CD4-positive, alpha-beta T cell treated with Interleukin-21 for 1 hour (primary cell): ENCODE results near the gene ZBTB16.
A peak's percentile ranks its signal among the peaks of the same experiment; 100 is the strongest.

Experiments used
- DNase-seq: peaks from one replicate; pipeline ENCODE4 v3.0.0-alpha.2; 2020

Gene ZBTB16

DNA sequence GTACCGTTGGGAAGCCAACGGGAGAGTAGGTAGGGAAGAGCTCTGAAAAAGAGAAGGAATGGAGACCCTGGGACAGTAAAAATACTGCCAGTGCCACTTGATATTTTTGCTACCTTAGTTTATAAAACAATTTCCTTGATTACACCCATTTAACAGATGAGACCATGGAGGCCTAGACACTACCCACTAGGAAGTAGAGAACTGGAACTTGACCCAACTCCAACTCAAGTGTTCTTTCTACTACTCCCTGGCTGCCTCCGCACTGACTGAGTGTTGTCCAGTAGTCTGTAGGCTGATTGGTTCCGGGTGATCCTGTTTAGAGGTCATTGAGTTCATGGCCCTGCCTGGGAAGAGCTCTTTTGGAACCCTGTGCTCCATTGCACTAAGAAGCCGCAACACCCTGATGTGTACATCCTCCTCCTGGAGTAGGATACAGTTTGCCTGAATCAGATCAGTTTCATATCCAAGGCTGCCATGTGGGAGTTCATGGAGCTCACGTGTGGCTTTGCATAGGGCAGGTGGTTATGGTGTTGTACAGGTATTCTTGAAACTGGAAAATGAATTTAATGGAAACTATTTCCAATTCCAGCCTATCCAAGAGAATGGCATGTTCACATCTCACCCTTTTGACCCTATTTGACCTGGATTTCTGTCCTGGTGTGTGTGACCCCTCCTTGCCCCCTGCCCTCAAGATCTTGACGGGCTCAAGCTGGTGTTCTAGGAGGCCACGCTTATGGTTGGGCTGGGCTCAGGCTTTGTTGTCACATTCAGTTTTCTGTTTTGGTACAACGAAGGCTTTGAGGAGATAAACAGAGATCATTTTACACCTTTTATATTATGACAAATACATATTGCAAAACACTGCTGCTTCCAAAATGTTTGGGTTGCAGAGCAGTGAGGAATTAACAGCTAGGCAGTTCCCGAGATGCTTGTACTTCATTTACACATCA lies 134.5 kb downstream of the ZBTB16 start:
- no peak for DNase-seq

DNA sequence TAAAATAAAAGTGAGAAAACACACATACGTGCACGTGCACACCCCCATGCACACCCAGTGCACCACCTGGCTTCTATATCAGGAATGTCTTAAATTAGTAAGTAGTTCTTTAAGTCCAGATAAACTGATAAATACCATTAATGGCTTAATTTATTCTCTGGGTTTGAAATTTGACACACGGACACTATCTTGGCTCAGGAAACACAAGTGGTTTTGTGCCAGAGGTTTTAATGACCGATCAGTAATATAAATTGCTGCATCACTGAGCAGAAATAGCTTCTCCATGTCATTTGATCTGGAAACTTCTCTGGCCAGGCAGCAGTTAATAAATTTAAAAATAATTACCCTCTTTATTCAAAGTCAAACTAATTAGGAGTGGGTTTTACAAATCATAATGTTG lies 135.2 kb downstream of the ZBTB16 start:
- DNase-seq: no peak

DNA sequence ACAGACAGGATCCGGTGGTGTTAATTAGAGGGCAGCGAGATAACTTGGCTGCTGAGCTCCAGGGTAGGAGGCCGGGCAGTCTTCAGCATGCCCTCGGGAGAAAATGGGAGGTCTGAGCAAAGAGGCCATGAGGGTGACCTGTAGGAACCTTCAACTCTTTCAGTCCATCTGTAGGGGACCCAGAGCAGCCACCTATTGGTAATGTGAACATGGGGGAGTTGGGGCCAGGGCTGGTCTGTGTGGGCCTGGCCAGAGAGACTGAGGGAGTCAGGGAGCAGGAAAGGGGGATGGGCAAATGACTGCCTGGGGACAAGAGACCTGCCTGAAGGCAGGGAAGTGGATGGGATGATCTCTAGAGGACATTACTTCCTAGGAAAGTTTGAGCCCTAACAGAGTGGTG lies 135.6 kb downstream of the ZBTB16 start:
- no peak for DNase-seq

DNA sequence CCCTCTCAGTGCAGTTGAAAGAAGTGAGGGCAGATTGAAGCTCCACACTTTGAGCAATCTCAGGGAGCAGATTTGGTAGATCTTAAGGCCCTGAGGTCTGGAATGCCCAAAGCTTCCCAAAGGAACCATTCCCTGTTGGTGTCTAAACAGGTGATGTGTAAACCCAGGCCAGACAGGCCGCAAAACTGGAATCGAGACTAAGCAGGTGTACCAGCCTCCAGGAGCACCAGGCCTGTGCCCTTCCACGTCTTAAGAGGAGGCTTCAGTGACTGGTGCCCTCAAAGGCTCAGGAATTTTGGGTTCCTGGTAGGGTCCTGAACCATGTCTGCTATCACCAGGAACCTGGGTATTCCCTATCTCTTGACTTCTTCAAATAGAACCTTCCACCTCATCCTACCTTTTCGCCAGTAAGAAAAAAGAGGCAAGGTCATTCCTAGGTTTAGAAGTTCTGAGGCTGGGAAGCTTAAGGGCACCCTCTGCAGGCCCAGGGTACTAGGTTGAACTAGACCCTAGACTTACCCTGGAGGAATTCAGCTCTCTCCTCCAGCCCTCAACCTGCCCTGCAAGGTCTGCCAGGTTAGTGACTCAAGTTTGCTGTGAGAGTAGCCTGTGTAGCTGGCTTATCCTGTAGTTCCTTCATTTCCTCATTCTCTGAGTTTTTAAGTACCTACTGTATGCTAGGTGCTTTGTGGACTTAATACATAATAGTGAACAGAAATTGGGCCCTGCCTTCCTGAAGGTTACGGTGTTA lies 136.6 kb downstream of the ZBTB16 start:
- peak; percentile 29 for DNase-seq

DNA sequence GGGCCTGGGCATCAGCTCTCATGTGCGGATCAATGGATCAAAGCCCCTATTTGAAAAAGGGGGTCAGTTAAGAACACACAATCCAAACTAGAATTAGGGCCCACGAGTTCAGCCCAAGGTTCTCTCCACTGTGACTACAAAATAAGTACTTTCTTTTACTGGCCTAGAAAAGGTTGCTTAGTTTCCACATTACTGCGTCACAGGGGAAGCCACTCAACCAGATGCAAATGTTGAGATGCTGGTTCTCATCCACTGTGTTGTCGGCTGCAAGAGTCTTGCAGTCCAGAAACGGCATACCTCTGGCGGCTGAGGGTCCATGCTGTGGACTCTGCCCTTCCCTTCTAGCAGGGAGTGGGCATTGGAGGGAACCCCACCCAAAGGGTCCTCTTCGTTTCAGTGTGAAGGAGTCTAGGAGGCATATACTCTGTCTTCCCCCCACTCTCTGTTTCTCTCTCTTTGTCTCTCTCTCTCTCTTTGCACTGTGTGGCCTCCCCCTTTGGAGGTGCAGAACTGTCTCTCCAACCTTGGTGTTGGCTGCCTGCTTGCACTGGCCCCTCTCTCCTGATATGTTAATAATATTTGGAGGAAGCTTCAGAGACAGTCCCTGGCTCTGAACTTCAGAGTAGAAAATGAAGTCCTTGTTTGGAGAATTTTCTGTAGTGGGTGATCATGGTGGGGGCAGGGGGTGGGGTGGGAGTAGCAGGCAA lies 137.6 kb downstream of the ZBTB16 start:
- no peak for DNase-seq

DNA sequence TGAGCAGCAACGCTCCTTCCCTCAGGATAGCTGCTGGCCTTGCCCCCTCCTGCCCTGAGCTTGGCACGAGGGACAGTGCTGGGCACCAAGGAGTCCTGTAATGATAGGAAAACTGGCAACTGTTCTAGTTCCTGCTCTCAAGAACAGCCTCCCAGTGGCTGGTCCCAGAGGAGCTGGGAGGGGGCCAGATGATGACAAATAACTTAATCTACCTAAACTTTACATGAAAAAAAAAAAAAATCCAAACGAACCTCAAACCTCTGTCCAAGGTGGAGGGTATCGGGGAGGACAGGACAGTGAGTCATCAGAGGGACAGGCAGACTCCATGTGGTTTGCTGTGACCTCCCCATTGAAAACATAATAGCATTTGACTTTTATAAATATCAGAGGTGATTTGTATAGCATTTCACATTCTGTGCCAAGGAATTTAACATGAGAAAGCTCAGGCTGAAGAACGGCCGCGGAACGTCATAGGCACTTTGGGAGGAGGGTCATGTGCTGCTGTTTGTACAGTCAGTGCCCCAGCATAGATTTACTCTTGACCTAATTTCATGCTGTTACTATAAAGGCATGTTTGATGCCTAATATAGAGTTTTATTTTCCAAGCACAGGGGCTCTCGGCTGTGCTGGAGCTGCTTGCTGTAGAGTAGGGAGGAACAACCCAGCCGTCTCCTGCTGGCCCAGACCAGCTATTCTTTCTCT lies 138.4 kb downstream of the ZBTB16 start:
- no peak for DNase-seq

DNA sequence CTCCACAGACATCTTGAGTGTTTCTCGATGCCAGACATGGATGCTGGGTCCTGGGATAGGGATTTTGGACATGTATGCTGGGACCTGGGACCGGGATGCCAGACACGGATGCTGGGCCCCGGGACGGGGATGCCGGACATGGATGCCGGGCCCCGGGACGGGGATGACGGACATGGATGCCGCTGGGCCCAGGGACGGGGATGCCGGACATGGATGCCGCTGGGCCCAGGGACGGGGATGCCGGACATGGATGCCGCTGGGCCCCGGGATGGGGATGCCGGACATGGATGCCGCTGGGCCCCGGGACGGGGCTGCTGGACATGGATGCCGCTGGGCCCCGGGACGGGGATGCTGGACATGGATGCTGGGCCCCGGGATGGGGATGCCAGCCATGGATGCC lies 139.5 kb downstream of the ZBTB16 start:
- DNase-seq: no peak

DNA sequence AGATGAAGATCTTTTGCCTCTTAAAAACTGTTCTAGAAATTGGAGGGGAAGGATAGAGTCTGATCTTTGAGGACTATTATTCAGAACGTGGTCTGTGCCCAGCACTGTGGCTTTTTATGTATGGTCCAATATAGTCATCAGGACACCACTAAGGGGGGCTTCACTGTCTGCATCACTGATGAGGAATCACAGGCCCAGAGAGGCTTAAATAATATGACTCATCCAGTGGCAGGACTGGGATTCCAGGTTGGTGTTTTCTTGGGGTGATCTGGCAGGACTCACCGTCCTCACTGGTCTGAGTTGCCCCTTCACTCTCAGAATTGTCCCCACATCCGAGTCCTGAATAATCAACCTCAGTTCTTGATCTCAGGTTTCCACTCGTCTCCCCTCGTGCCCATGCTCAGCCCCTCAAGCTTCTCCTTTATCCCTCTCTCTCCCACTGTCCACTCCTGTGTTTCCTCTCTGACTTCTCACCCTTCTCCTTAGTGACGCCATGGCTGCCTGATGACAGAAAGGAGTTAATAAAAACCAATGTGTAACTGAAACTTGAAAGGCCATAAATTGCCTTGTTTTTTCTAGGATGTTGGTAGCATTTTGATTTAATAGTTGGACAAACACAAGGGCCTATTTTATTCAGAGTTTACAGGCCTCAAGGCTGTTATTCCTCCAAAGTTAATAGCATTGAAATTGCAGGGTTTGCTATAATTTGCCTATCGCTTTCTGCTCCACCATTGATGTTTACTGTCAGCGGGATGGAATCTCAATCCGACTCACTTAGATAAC lies 141.0 kb downstream of the ZBTB16 start:
- no peak for DNase-seq

DNA sequence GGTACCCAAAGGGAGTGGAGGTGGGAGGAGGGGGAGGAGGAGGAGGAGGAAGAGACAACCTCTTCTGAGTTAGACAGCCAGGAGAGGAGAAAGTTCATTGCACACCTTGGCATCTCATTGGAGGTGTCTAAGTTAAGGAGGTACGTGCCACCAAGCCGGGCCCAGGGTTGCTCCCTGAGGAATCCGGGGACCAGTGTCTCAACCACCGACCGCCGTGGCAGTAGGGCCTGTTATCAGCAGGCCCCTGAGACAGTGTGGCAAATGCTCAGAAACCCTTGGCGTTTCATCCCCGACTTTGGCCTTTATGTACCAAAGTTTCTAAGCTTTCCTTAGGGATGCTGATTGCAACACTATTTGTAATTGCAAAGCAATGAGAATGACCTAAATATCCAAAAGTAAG lies 141.7 kb downstream of the ZBTB16 start:
- DNase-seq: no peak

DNA sequence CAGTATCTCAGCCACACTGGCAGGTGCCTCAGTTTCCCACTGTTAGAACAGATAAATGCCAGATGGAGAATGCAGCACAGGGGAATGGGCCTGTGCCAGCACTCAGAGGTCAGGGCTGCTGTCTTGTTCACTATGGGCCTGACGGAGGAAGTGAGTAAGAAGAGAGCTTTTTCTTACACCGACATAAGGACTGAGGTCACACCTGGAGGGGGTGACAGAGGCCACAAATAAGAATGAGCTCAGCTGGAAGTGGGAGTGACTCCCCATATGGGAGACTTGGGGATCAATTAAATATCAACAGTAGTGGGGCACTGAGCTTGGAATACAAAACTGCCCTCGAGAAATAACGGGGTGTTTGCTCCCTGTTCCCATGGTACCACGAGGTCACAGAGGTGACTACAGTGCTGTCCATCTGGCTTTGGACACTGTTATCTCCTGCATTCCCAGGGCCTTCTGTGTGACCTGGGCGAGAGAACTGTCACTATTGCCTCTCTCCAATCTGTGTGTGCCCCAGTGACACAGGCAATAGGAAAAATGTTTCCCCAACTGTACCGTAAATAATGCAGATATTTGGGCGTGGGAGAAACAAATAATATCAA lies 142.6 kb downstream of the ZBTB16 start:
- DNase-seq: no peak

DNA sequence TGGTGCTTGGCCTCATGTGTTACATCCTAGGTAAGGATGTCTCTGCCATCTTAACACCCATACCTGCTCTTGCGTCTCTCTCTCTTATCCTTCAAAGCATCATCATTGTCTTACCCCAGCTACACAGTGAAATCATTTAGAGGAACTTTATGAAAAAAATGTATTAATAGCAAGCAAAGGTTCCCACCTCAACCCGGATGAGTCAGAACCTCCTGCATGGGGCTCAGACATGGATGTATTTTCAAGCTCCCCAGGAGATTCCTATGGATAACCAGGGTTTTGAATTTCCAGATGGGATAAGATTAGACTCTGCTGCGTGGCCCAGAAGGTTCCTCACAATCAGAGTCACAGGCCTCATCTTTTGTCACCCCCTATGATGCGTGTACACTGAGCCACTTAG lies 147.6 kb downstream of the ZBTB16 start:
- DNase-seq: no peak

DNA sequence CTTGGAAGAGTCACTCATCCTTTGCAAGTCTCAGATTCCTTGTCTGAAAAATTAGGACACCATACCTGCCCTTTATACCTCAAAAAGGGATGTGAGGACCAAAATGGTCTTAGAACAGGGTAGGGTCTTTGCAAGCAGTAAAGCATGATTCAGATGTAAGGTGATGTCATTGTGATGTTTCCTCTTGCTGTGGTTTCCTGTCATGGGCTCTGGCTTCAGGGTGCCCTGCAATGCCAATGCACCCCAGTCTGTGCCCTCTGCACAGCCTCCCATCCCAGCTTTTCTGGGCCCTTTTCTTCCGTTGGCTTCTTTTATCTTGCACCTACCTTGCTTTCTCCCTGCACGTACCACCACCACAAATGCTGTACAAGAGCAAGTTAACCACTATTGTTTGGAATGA lies 148.9 kb downstream of the ZBTB16 start:
- DNase-seq: peak; percentile 49

DNA sequence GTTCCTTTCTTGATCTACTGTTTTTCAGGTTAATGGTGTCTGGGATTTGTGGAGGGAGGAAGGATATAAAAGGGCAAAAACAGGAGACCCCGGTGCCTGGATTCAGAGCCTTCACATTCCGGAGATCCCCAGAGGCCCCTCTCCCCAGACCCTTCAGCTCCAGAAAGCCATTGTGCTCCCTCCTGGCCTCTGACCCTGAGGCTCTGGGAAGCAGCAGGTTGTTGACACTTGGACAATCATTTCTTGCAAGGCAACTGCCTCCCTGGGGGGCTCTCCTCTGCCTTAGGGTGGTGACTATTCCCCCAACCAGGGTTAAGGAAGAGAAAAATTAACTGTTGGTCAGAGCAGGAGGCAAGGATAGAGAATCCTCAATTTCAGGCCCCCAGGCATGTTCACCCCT lies 149.8 kb downstream of the ZBTB16 start:
- no peak for DNase-seq

DNA sequence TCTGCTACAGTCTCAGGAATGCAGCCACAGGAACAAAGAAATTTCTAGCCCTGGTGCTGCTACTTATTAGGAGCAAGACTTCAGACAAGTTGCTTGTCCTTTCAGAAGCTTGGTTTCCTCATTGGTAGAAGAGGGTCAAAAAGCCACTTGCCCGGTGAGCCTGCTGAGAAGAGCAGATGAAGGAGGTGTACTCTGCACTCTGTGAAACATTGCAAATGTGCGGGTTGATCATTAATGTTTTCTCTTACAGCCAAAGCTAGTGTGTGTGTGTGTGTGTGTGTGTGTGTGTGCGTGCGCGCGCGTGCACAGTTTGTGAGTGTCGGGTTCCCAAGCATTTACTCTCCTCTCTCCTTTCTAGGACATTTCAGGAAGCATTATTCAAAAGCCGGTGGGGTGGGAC lies 150.4 kb downstream of the ZBTB16 start:
- no peak for DNase-seq

DNA sequence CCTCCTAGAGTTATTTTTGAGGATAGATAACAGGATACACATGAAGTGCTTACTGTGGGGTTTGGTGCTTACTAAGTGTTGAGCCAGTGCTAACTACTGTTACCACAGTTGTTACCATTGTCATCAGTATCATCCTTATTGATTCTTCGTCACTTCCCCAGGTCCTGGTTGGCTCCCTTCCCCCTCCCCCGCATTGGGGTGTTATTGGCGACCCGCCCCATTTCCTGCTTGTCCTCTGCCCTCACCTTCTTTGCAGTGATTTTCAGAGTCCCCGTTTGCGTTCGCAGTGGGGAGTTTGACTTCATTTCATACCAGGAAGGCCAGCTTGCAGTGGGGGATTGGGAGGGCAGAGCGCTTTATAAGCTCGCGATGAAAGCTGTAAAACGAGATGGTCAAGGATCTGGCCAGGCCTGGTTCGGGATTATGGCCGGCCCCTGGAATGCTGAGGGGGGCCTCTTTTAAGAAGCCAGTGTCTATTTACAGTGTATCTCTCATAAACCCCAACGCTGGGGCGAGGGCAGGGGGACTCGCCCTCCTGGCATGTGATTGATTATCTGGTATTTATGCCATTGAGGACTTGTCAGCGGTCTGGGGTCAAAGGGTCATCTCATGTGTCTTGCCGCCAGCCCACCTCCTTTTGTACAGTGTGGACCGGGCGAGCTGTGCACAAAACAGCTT lies 152.1 kb downstream of the ZBTB16 start:
- DNase-seq: no peak

DNA sequence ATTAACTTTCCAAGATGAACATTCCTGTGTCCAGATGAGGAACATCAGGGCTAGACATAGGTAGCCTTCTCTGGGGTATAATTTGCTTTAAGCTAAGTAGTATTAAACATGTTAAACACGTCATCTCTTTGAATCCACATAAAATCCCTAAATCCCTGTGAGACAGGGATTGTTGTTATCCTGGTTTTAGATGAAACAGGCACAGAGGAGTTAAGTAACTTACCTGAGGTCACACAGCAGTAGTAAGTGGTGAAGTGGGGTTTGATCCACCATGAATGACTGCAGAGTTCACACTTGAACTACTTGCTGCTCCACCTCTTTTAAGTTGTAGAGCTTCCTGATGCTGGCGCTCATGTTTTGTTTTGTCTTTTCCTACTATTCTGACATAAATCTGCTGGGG lies 154.1 kb downstream of the ZBTB16 start:
- no peak for DNase-seq

DNA sequence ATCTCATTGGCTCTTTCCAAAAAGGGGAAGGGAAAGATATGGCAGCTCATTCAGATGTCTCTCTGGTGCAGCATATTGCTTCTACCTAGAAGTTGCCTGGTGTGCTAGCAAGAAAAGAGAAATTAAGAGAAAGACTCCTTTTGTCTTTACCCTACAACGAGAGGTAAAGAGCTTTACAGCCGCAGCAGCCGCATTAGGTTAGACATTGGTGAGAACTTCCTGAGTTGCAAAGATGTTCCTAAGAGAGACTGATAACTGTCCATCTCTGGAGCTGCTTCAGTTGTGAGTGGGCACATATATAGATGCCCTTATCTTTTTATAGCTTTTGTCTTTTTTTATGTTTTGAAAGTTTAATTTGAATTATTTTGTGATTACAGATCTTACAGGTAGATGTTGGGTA lies 155.9 kb downstream of the ZBTB16 start:
- no peak for DNase-seq

DNA sequence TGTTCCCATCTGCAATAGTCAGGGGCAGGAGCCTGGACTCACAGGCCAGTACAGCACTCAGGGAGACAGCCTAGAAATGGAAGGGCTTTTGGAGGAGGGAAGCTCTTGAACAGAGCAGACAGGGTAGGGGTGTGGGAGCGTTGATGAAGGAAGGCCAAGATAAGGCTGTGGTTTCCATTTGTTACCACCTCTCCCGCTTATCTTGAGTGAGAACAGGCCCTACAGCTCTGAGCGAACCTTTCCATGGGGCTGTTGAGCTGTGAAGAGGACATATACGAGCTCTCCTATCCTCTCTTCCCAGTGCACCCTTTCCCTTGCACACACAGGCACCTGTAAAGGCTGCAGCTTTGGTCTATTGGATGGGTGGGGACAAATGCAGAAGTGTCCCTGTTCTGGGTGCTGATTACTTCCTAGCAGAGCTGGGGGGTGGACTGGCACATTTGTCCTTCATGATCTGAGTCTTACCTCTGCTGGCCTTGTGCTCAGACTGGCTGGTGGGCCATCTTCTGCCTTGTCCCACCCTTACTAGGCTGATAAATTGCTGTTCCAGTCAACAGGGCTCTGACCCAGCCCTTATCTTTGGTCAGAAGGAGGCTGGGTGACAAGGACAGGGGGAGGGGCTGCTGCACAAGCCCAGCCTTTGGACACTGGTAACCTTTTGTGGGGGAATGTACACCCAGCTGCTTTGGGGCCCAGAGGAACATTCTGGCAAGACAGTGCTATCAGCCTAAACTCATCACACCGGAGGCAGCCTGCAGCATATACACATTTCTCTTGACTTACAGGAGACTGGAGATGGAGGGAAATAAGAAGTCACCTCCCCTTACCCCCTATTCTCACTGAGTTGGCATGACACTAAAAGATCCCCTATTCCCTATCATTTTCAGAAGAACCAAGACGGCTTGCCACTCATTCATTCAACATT lies 156.6 kb downstream of the ZBTB16 start:
- no peak for DNase-seq

DNA sequence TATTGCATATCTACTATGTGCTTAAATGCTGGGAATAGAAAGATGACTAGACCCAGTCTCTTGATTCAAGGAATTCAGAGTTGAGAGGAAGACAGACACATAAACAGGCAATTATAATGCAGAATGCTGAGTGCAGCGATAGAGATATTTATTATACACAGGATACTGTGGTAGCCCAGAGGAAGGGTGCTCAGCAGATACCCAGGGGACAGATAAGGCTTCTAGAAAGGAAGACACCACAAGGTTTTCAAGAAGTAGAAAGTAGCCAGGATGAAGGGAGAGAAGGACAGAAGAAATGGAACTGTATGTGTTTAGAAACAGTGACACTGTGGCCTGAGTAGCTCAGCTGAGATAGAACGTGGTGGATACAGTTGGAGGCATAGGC lies 157.3 kb downstream of the ZBTB16 start:
- DNase-seq: peak; percentile 22

DNA sequence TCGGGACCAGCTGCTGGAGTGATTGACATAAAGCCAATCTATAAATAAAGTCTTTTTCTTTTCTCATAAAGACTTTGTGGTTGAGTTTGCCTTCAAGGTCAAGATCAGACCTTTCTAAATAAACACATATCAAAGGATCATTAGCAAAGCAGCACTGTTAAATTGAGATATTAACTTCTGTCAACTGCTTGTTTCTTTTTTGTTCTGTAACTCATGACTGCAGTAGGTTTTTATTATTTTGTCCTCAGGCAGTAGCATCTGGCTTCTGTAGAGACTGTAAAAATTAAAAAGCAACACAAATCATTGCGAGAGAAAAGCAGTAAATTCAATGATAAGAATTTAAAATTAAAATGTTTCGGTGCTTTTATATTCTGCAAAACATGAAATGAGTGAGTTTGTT lies 159.0 kb downstream of the ZBTB16 start:
- no peak for DNase-seq
